Measurements from ENCODE around the gene F8A2.

F8A2 gene

DNA sequence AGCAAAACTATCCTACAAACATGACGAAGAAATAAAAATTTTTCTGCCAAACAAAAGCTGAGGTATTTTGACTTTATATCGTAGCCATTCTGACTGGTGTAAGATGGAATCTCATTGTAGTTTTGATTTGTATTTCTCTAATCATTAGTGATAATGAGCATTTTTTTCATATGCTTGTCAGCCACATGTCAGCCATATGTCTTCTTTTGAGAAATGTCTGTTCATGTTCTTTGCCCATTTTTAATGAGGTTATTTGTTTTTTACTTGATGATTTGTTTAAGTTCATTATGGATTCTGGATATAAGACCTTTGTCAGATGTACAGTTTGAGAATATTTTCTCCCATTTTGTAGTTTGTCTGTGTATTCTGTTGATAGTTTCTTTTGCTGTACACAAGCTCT lies 24.5 kb downstream of the F8A2 start:
- TF ChIP-seq ZFX (IDR thresholded peaks at IDR 0.05) = no peak
- TF ChIP-seq CTCF (conservative IDR thresholded peaks at IDR 0.05) = no peak

DNA sequence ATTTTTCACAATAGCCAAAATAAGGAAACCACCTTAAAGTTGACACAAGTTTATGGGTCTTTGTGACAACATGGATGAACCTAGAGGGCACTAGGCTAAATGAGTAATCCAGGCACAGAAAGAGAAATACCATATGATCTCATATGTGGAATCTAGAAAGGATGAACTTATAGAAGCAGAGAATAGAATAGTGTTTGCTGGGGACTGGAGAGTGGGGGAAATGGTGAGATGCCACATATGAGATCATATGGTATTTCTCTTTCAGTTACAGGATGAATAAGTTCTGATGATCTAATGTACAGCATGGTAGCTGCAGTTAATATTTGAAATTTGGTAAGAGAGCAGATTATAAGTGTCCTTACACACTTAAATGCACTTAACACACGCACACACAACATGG lies 35.9 kb downstream of the F8A2 start:
- H3K27ac ChIP-seq = no peak overlapping the region
- TF ChIP-seq CTCF (conservative IDR thresholded peaks at IDR 0.05) = no peak
- TF ChIP-seq ZFX (IDR thresholded peaks at IDR 0.05) = no peak

More for the DNA sequence above, 24.5 kb downstream of the F8A2 start:
- H3K27ac ChIP-seq = no peak overlapping the region

Data from C4-2B (cell line).